C4-2B (cell line): ENCODE measurements around the gene DHRS1.

ENCODE experiments used
- ZFX ChIP-seq: fragments of 450-650 bp; IDR thresholded peaks from 2 replicates; pipeline ENCODE4 v1.6.1; 2017
- TF ChIP-seq, protein P1 (sequence below): fragments of 450-650 bp; conservative IDR thresholded peaks from 2 replicates; pipeline ENCODE4 v1.5.1; 2017; ENCODE audit warnings: mild to moderate bottlenecking

GRCh38 chr14:24252289-24253124 lies 47.1 kb downstream of the DHRS1 start:
- TF ChIP-seq, protein P1, sequence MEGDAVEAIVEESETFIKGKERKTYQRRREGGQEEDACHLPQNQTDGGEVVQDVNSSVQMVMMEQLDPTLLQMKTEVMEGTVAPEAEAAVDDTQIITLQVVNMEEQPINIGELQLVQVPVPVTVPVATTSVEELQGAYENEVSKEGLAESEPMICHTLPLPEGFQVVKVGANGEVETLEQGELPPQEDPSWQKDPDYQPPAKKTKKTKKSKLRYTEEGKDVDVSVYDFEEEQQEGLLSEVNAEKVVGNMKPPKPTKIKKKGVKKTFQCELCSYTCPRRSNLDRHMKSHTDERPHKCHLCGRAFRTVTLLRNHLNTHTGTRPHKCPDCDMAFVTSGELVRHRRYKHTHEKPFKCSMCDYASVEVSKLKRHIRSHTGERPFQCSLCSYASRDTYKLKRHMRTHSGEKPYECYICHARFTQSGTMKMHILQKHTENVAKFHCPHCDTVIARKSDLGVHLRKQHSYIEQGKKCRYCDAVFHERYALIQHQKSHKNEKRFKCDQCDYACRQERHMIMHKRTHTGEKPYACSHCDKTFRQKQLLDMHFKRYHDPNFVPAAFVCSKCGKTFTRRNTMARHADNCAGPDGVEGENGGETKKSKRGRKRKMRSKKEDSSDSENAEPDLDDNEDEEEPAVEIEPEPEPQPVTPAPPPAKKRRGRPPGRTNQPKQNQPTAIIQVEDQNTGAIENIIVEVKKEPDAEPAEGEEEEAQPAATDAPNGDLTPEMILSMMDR: no peak
- no peak for TF ChIP-seq ZFX
